ENCODE data around the gene POLR2H.

- TF ChIP-seq CTCF (IDR thresholded peaks at IDR 0.05) (no peak), EP300 (IDR thresholded peaks at IDR 0.05) (no peak)
Measured at GRCh38 chr3:184344579-184345316, 16.8 kb upstream of the POLR2H start.

Data from tibial nerve (tissue), 4 donors.